Fibroblast of mammary gland (primary cell): ENCODE results near the gene BRAT1.

ENCODE experiments used
- DNase-seq: peaks from one replicate; pipeline ENCODE4 v3.0.0-alpha.2; 2010; ENCODE audit warnings: low read depth
- H3K4me3 ChIP-seq: 2 replicates; pipeline ENCODE4 v1.5.1; 2011; ENCODE audit warnings: low read depth, mild to moderate bottlenecking, low read length, moderate library complexity; ENCODE audit not compliant: control insufficient read depth
- TF ChIP-seq, protein P1 (sequence below): conservative IDR thresholded peaks from 2 replicates; pipeline ENCODE4 v1.5.1; 2011; ENCODE audit warnings: low read depth, low read length, inconsistent platforms; ENCODE audit not compliant: control insufficient read depth, insufficient read depth

The BRAT1 gene

DNA sequence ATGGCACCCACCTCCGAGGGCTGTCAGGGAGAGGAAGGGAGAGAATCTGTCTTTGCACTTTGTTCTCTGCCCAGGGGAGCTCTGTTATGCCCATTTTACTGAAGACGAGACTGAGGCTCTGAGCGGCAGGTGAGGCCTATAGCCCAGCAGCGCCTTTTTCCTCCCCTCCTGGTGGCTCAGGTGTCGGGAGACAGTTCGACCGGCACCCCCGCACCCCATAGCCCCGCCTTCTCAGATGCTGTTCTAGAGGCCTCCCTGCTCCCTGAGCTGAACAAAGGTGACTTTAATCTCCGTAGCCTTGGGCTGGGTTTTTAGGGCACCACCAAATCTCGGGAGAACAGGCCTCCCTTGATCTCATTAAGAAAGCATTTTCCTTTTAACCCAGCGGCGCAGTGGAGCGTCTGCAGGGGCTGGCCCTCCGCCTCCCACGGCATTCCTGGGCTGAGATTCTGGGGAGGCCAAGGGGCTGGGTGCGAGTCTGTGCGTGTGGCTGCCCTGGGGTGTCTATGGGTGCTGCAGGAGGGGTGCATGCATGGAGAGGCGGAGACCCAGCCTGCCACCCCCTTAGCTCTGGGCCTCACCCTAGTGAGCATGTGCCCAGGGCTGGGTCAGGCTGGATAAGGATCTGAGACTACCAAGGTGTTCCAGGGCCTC, 32.4 kb downstream of the BRAT1 start:
- no peak overlapping the region for H3K4me3 ChIP-seq
- peak; percentile 57 for DNase-seq
- TF ChIP-seq, protein P1, sequence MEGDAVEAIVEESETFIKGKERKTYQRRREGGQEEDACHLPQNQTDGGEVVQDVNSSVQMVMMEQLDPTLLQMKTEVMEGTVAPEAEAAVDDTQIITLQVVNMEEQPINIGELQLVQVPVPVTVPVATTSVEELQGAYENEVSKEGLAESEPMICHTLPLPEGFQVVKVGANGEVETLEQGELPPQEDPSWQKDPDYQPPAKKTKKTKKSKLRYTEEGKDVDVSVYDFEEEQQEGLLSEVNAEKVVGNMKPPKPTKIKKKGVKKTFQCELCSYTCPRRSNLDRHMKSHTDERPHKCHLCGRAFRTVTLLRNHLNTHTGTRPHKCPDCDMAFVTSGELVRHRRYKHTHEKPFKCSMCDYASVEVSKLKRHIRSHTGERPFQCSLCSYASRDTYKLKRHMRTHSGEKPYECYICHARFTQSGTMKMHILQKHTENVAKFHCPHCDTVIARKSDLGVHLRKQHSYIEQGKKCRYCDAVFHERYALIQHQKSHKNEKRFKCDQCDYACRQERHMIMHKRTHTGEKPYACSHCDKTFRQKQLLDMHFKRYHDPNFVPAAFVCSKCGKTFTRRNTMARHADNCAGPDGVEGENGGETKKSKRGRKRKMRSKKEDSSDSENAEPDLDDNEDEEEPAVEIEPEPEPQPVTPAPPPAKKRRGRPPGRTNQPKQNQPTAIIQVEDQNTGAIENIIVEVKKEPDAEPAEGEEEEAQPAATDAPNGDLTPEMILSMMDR: no peak

DNA sequence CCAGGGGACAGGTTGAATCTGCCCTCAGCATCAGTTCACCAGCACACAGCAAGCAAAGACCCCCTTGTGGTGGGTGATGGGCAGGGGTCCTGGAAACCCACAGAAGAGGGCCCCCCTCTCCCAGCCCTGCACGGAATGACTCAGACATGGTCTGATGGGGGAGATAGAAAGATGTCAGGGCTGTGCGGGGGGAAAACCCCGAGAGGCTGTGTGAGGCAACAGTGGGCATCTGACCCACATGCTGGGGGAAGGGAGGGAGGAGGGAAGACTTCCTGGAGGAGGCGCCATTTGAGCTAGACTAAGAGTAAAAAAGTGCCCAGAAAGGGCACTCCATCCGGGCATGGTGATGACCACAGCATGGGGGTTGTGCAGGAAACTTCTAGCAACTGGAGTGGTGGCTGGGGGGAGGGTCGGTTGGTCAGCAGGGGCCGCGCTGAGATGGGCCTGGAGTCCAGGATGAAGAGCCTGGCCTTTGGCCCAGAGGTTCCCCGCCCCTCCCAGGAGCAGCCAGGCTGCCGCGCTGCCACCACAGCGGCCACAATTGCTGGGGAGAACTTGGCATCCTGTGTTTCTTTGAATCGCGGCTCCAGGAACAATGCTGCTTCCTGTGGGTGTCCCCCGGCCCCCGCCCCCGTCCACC, 33.3 kb downstream of the BRAT1 start:
- TF ChIP-seq, protein P1: no peak
- peak; percentile 39 for DNase-seq
- H3K4me3 ChIP-seq: no peak overlapping the region

DNA sequence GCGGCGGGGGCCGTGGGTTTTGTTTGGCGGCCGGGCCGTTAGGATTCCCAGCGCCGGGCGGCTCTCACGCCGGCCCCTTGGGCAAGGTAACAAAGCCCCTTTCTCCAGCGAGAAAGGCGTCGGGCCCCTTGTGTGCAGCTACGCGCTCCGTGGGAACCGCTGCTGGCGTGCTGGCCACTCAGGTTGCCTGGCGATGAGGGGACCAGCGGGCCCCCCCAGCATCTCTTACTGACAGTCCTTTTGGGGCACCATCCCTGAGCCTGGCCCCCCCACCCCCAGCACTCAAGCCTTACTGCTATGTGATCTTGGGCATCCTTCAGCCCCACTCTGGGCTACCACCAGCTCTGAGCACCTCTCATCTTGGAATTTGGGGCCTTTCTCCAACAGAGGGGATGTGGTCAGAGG, 34.0 kb downstream of the BRAT1 start:
- no peak for DNase-seq
- TF ChIP-seq, protein P1: no peak
- H3K4me3 ChIP-seq: peak overlapping the region; percentile 6

DNA sequence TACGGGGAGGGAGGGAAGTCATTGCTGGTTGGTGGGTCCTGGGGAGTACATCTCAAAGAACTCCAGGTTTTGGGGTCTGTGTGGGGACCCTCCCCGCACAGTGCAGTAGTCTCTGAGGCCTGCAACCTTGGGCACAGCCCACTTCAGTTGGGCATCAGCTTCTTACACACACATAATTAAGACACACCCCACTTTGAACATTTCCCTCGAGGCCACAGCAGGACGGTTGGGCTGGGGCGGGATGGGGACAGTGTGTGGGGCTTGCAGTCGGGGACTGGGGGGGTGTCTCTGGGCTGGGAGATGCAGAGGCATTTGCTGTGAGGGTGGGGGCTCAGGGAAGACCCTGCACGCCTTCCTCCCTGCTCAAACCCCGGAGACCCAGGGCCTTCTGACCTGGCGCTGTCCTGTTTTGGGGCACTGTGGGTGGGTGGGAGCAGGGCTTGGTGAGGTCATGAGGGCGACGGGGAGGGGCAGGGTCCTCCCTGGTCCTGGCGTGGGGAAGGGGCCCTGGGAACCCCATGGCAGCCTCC, 34.5 kb downstream of the BRAT1 start:
- peak overlapping the region; percentile 37 for H3K4me3 ChIP-seq
- DNase-seq: no peak
- TF ChIP-seq, protein P1: no peak

DNA sequence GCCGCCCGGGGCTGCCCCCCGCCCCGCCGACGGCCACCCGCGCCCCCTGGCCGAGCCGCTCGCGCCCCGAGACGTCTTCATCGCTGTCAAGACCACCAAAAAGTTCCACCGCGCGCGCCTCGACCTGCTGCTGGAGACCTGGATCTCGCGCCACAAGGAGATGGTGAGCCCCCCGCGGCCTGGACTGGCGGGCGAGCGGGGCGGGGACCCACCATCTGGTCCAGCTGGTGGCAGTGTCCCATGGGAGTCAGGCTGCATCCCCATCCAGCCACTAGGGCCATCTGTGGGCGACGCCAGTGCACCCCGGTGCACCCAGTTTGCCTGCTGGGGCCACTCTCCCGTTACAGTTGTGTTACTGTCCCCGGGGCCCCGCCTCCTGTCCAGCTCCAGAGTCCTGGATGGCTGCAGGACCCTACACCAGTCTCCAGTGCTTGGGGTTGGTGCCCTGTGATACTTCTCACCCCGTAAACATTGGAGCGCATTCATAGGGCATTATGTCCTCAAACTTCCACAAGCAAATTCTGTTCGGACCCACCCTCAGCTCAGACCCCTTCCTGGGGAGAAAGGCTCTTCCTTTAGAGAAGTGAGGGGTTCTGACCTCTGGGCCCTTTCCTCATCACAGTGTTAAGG, 35.1 kb downstream of the BRAT1 start:
- TF ChIP-seq, protein P1: no peak
- no peak for DNase-seq
- H3K4me3 ChIP-seq: peak overlapping the region; percentile 37

DNA sequence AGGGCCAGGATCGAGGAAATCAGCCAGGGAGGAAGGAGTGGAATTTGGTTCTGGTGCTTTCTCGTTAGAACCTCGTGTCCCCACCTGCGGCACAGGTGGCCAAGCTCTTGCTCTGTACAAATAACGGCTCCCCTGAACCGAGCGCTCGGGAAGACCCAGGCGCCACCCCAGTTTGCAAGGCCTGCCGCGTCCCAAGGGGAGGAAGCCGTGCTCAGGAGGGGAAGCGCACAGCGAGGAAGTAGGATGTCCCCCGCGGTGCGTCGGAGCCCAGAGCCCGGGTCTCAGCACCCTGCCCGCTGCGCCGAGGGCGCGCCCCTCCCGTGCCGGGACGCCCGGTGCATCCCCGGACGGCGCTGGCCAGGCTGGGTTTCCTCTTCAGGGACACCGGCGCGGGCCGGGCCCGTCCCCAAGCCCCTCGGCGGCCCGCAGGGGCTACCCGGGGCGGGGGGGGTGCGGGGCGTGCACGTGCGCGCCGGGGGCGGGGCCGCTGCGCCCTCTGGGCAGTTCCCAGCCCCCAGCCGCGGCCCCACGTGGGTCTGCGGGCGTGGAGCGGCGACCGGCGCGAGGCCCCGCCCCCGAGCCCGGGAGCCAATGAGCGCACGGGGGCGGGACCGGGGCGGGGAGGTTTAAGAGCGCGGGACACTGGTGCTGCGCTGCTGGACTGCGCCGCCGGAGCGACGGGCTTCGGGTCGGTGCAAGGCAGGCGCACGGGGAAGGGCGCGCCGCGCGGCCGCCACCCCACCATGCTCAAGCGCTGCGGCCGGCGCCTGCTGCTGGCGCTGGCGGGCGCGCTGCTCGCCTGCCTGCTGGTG, 36.0 kb downstream of the BRAT1 start, which contains the start of gene LFNG:
Gene LFNG, plus strand, starts transcription at position 656 of the 812 bp plus-strand sequence. Its CDS starts 88 bp downstream, at position 744.
- H3K4me3 ChIP-seq: peak within 1 kb of the TSS; percentile 37
- TF ChIP-seq, protein P1: no peak
- peak; percentile 80 for DNase-seq
